Stimulated activated CD8-positive, alpha-beta memory T cell treated with anti-CD3 and anti-CD28 coated beads, Interleukin-15, amount 100 ng/mL, for 48 hours (primary cell): ENCODE measurements around the gene PCDHA11.
"Not testable (repeated sequence)": the region's sequence is repeated elsewhere in the genome, so short reads cannot be mapped to it uniquely, and the experiment has no call there.

ENCODE experiments used
- DNase-seq, 2 donors: peaks; one replicate each; pipeline ENCODE4 v3.0.0-alpha.2; 2020; ENCODE audit warnings: low read depth in 2 of 2

The PCDHA11 gene

GRCh38 chr5:140868721-140869554 is at the start of gene PCDHA11:
TSS of gene PCDHA11 (plus strand) at chr5:140868957. CDS start at chr5:140869104, 147 bp downstream.
- DNase-seq = no peak

GRCh38 chr5:140821375-140822280 is 47.1 kb upstream of the PCDHA11 start, which contains the start of gene PCDHA5:
TSS of gene PCDHA5 (plus strand) at chr5:140821613.
- no peak for DNase-seq

- DNase-seq = no peak
These were observed 46.5 kb upstream of the PCDHA11 start for GRCh38 chr5:140822281-140822629.

- not testable (repeated sequence) for DNase-seq
These were observed 45.8 kb upstream of the PCDHA11 start for GRCh38 chr5:140822969-140823368.

- no peak for DNase-seq
These were observed 45.3 kb upstream of the PCDHA11 start for GRCh38 chr5:140823475-140823874.

- no peak for DNase-seq
These were observed 40.9 kb upstream of the PCDHA11 start, which contains the start of gene PCDHA6 for GRCh38 chr5:140827704-140828361. TSS of gene PCDHA6 (plus strand) at chr5:140827960. CDS start at chr5:140828092, 132 bp downstream.

GRCh38 chr5:140828362-140828737 is 40.4 kb upstream of the PCDHA11 start:
- DNase-seq = no peak

- not testable (repeated sequence) for DNase-seq
These were observed 39.0 kb upstream of the PCDHA11 start for GRCh38 chr5:140829511-140830501.

- no peak for DNase-seq
These were observed 34.8 kb upstream of the PCDHA11 start, which contains the start of gene PCDHA7 for GRCh38 chr5:140833993-140834392. TSS of gene PCDHA7 (plus strand) at chr5:140834269. CDS start at chr5:140834384, 115 bp downstream.

- DNase-seq = not testable (repeated sequence)
These were observed 34.2 kb upstream of the PCDHA11 start for GRCh38 chr5:140834439-140835008.

- no peak for DNase-seq
These were observed 32.9 kb upstream of the PCDHA11 start for GRCh38 chr5:140835622-140836510.

GRCh38 chr5:140840978-140841962 is 27.5 kb upstream of the PCDHA11 start, which contains the start of gene PCDHA8:
TSS of gene PCDHA8 (plus strand) at chr5:140841187. CDS start at chr5:140841322, 135 bp downstream.
- DNase-seq = no peak

- no peak for DNase-seq
These were observed 25.7 kb upstream of the PCDHA11 start for GRCh38 chr5:140842798-140843733.

- DNase-seq = not testable (repeated sequence)
These were observed 20.3 kb upstream of the PCDHA11 start, which contains the start of gene PCDHA9 for GRCh38 chr5:140848139-140849102. TSS of gene PCDHA9 (plus strand) at chr5:140848382. CDS start at chr5:140848496, 114 bp downstream.
